Measurements from ENCODE around the gene ATP5MK. TPM values are rescaled to one million over a fixed set of nuclear protein-coding genes. Genes with fewer than 3 reads are reported as not detected.

The ATP5MK gene
- total RNA-seq, 2 experiments from 2014 or later, result 117 to 307 TPM

DNA sequence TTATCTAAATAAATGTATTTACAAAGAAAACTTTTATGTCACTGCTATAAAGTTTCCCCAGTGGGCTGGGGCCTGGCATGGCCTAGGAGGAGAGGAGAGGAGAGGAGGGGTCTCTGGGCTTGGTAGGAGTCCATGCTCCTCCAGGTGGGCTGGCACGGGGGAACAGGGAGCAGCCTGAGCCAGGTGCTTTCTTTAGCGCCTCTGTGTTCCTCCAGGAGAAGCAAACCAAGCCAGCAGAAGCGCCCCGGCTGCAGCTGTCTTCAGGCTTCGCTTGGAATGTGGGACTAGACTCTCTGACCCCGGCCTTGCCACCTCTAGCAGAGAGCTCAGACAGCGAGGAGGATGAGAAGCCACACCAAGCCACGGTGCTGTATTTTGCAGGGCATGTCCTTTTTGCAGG is 45.3 kb upstream of the ATP5MK start:
- TF ChIP-seq, protein P1, sequence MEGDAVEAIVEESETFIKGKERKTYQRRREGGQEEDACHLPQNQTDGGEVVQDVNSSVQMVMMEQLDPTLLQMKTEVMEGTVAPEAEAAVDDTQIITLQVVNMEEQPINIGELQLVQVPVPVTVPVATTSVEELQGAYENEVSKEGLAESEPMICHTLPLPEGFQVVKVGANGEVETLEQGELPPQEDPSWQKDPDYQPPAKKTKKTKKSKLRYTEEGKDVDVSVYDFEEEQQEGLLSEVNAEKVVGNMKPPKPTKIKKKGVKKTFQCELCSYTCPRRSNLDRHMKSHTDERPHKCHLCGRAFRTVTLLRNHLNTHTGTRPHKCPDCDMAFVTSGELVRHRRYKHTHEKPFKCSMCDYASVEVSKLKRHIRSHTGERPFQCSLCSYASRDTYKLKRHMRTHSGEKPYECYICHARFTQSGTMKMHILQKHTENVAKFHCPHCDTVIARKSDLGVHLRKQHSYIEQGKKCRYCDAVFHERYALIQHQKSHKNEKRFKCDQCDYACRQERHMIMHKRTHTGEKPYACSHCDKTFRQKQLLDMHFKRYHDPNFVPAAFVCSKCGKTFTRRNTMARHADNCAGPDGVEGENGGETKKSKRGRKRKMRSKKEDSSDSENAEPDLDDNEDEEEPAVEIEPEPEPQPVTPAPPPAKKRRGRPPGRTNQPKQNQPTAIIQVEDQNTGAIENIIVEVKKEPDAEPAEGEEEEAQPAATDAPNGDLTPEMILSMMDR (conservative IDR thresholded peaks at IDR 0.05; ENCODE audit: low read length), result no peak
- TF ChIP-seq EZH2phosphoT487 (IDR thresholded peaks at IDR 0.05; ENCODE audit: borderline replicate concordance, low read depth, low read length), result no peak
- Histone ChIP-seq H3K4me3 (ENCODE audit: low read depth, low read length, poor library complexity, severe bottlenecking) (no peak overlapping the region), H3K4me2 (ENCODE audit: low read length) (no peak overlapping the region), H3K79me2 (ENCODE audit: insufficient read depth, low read depth, low read length) (no peaks in the 10 kb centered on the region), H3K36me3 (ENCODE audit: insufficient read depth, low read length) (peaks cover 96% of the 10 kb centered on the region), H2AFZ (ENCODE audit: low read length) (no peak overlapping the region), H4K20me1 (ENCODE audit: insufficient read depth, low read length) (no peaks in the 10 kb centered on the region), H3K27ac (ENCODE audit: low read depth, low read length, poor library complexity, severe bottlenecking) (no peak overlapping the region), H3K4me1 (ENCODE audit: insufficient read depth, low read length, poor library complexity, severe bottlenecking) (no peaks in the 10 kb centered on the region), H3K9me3 (ENCODE audit: low read length) (no peaks in the 10 kb centered on the region), H3K9me2 (ENCODE audit: insufficient read depth, low read length) (no peaks in the 10 kb centered on the region)
- CTCF ChIA-PET (ENCODE audit: unreplicated experiment), result interaction anchor here (0.6 kb wide), 1 partner anchor 150 kb away, joined by 3 read pairs; no protein-coding TSS in a partner anchor
- no TSS peak for BruUV-seq (replicated peaks)
- POLR2A ChIA-PET, result no interaction called here
- no peak for DNase-seq (ENCODE audit: low spot score)
- intact Hi-C loops (cut with micrococcal nuclease; ENCODE audit: unreplicated experiment), result no loop called here

DNA sequence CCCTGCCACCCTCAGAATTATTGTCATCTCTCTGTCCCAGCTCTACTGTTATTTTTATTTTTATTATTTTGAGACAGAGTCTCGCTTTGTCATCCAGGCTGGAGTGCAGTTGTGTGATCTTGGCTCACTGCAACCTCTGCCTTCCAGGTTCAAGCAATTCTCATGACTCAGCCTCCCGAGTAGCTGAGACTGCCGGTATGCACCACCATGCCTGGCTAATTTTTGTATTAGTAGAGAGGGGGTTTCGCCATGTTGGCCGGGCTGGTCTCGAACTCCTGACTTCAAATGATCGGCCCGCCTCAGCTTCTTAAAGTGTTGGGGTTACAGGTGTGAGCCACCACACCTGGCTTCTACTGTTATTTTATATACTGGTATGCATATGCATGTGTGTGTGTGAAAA is 44.9 kb upstream of the ATP5MK start:
- Histone ChIP-seq H4K20me1 (ENCODE audit: insufficient read depth, low read length) (no peaks in the 10 kb centered on the region), H3K4me2 (ENCODE audit: low read length) (no peak overlapping the region), H3K9me2 (ENCODE audit: insufficient read depth, low read length) (no peaks in the 10 kb centered on the region), H3K4me3 (ENCODE audit: low read depth, low read length, poor library complexity, severe bottlenecking) (no peak overlapping the region), H3K27ac (ENCODE audit: low read depth, low read length, poor library complexity, severe bottlenecking) (no peak overlapping the region), H3K9me3 (ENCODE audit: low read length) (no peaks in the 10 kb centered on the region), H2AFZ (ENCODE audit: low read length) (no peak overlapping the region), H3K79me2 (ENCODE audit: insufficient read depth, low read depth, low read length) (no peaks in the 10 kb centered on the region), H3K36me3 (ENCODE audit: insufficient read depth, low read length) (peaks cover 96% of the 10 kb centered on the region), H3K4me1 (ENCODE audit: insufficient read depth, low read length, poor library complexity, severe bottlenecking) (no peaks in the 10 kb centered on the region)
- no TSS peak for BruUV-seq (replicated peaks)
- ChIA-PET CTCF (ENCODE audit: unreplicated experiment) (no interaction called here), POLR2A (interaction anchor here (0.5 kb wide), 1 partner anchor 19 kb away, joined by 3 read pairs; no protein-coding TSS in a partner anchor)
- intact Hi-C loops (cut with micrococcal nuclease; ENCODE audit: unreplicated experiment), result no loop called here
- DNase-seq (ENCODE audit: low spot score), result no peak
- TF ChIP-seq EZH2phosphoT487 (IDR thresholded peaks at IDR 0.05; ENCODE audit: borderline replicate concordance, low read depth, low read length), result no peak
- TF ChIP-seq, protein P1 (conservative IDR thresholded peaks at IDR 0.05; ENCODE audit: low read length), result no peak

DNA sequence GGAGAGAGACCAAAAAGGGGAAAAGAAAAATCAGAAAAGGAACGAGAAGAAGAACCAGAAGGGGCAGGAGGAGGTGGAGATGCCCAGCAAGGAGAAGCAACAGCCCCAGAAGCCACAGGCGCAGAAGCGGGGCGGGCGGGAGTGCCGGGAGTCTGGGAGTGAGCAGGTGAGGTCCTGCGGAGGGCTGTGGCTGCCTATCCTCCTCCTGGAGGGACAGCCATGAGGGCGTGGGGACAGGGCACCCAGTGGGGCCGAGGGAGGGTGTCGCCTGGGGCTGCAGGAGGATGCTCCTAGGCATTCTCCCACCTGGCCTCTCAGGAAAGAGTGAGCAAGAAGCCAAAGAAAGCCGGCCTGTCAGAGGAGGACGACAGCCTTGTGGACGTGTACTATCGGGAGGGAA is 44.1 kb upstream of the ATP5MK start:
- no peak overlapping the region for H3K4me2 ChIP-seq (ENCODE audit: low read length)
- intact Hi-C loops (cut with micrococcal nuclease; ENCODE audit: unreplicated experiment), result no loop called here
- H3K79me2 ChIP-seq (ENCODE audit: insufficient read depth, low read depth, low read length), result no peaks in the 10 kb centered on the region
- H2AFZ ChIP-seq (ENCODE audit: low read length), result no peak overlapping the region
- H3K4me1 ChIP-seq (ENCODE audit: insufficient read depth, low read length, poor library complexity, severe bottlenecking), result peaks cover 3% of the 10 kb centered on the region
- no peaks in the 10 kb centered on the region for H3K9me2 ChIP-seq (ENCODE audit: insufficient read depth, low read length)
- H4K20me1 ChIP-seq (ENCODE audit: insufficient read depth, low read length), result no peaks in the 10 kb centered on the region
- ChIA-PET CTCF (ENCODE audit: unreplicated experiment) (no interaction called here), POLR2A (no interaction called here)
- H3K9me3 ChIP-seq (ENCODE audit: low read length), result no peaks in the 10 kb centered on the region
- H3K4me3 ChIP-seq (ENCODE audit: low read depth, low read length, poor library complexity, severe bottlenecking), result no peak overlapping the region
- no peak overlapping the region for H3K27ac ChIP-seq (ENCODE audit: low read depth, low read length, poor library complexity, severe bottlenecking)
- BruUV-seq (replicated peaks), result TSS peak; percentile 55
- TF ChIP-seq EZH2phosphoT487 (IDR thresholded peaks at IDR 0.05; ENCODE audit: borderline replicate concordance, low read depth, low read length), result no peak
- TF ChIP-seq, protein P1 (conservative IDR thresholded peaks at IDR 0.05; ENCODE audit: low read length), result no peak
- peaks cover 96% of the 10 kb centered on the region for H3K36me3 ChIP-seq (ENCODE audit: insufficient read depth, low read length)
- DNase-seq (ENCODE audit: low spot score), result no peak

All from OCI-LY7 (cell line).